NB4 (cell line): ENCODE measurements around the gene LAMP1.
A peak's percentile ranks its signal among the peaks of the same experiment; 100 is the strongest.

Experiments used
- DNase-seq: peaks from one replicate; pipeline ENCODE4 v3.0.0; 2010; ENCODE audit warnings: low read depth
- H3K4me3 ChIP-seq: one replicate; pipeline ENCODE4 v1.5.1; 2011; ENCODE audit warnings: mild to moderate bottlenecking, low read depth, low read length, moderate library complexity
- CTCF ChIP-seq: IDR thresholded peaks from one replicate; pipeline ENCODE4 v1.5.1; 2012; ENCODE audit warnings: low read depth, low read length
- MAX ChIP-seq: IDR thresholded peaks from 2 replicates; pipeline ENCODE4 v1.6.1; 2011; ENCODE audit warnings: low read depth, low read length
- MYC ChIP-seq: IDR thresholded peaks from 2 replicates; pipeline ENCODE4 v1.6.1; 2011; ENCODE audit warnings: low read depth, low read length
- POLR2A ChIP-seq: IDR thresholded peaks from 2 replicates; pipeline ENCODE4 v1.6.1; 2011; ENCODE audit warnings: mild to moderate bottlenecking; ENCODE audit not compliant: insufficient read length; ENCODE audit errors: extremely low read depth

Gene LAMP1

GRCh38 chr13:113349050-113349449 lies 52.0 kb downstream of the LAMP1 start:
- no peak for DNase-seq
- H3K4me3 ChIP-seq, result no peak overlapping the region
- TF ChIP-seq CTCF, result no peak
- TF ChIP-seq MYC, result no peak
- no peak for TF ChIP-seq POLR2A
- no peak for TF ChIP-seq MAX

GRCh38 chr13:113349491-113349890 lies 52.5 kb downstream of the LAMP1 start:
- no peak for TF ChIP-seq POLR2A
- no peak for TF ChIP-seq CTCF
- no peak for TF ChIP-seq MAX
- no peak for TF ChIP-seq MYC
- H3K4me3 ChIP-seq, result no peak overlapping the region
- no peak for DNase-seq

- no peak overlapping the region for H3K4me3 ChIP-seq
- TF ChIP-seq POLR2A (no peak), MYC (no peak), MAX (no peak), CTCF (peak; percentile 27)
- DNase-seq, result peak; percentile 47
Observed at GRCh38 chr13:113350065-113350937, 53.3 kb downstream of the LAMP1 start.

- no peak for DNase-seq
- TF ChIP-seq MAX, result no peak
- no peak for TF ChIP-seq CTCF
- TF ChIP-seq POLR2A, result no peak
- no peak for TF ChIP-seq MYC
- H3K4me3 ChIP-seq, result no peak overlapping the region
Observed at GRCh38 chr13:113350938-113351335, 53.9 kb downstream of the LAMP1 start.

GRCh38 chr13:113351514-113352026 lies 54.5 kb downstream of the LAMP1 start:
- DNase-seq, result no peak
- H3K4me3 ChIP-seq, result no peak overlapping the region
- TF ChIP-seq CTCF (no peak), MAX (no peak), MYC (no peak), POLR2A (no peak)
